CD4-positive, alpha-beta T cell (primary cell): ENCODE results near the gene VSTM2B. TPM values are rescaled to one million over a fixed set of nuclear protein-coding genes. Genes with fewer than 3 reads are reported as not detected.

ENCODE experiments used
- ATAC-seq: fragments of 200-7000 bp; cut with Tn5 transposase; one replicate; pipeline ENCODE4 v1.10.0; 2022; ENCODE audit warnings: mild to moderate bottlenecking; ENCODE audit not compliant: poor library complexity
- CTCF ChIA-PET: fragments of 350-600 bp; sonication (Branson Sonifier 250); formaldehyde crosslinking; loops from one replicate; lab custom pipeline; 2021; ENCODE audit warnings: antibody characterized with exemption, inconsistent platforms; lab: Charles Lee
- POLR2A ChIA-PET: fragments of 350-600 bp; sonication (Branson Sonifier 250); formaldehyde crosslinking; loops from one replicate; lab custom pipeline; 2021; ENCODE audit warnings: antibody characterized with exemption, inconsistent platforms; lab: Charles Lee
- DNase-seq, 14 experiments: peaks; one replicate each; pipeline ENCODE4 v3.0.0-alpha.2; 2013 to 2020; ENCODE audit warnings: mixed read lengths in 2 of 14
- H3K27ac ChIP-seq, 2 donors: one replicate each; pipeline versions ENCODE4 v1.5.1 to v1.7.0; 2013; ENCODE audit warnings: low read length in 2 of 2, low read depth in 1 of 2, mild to moderate bottlenecking in 1 of 2
- H3K27me3 ChIP-seq, 2 experiments: 1 replicate in 1 of 2; 2 replicates in 1 of 2; pipeline versions ENCODE4 v1.6.1 to v1.7.0; 2013; ENCODE audit warnings: low read length in 2 of 2, control low read depth in 1 of 2, mild to moderate bottlenecking in 1 of 2, moderate library complexity in 1 of 2; ENCODE audit not compliant: insufficient read depth in 2 of 2, control insufficient read depth in 1 of 2
- H3K36me3 ChIP-seq: one replicate; pipeline ENCODE4 v1.6.1; 2013; ENCODE audit warnings: low read length, control low read depth; ENCODE audit not compliant: insufficient read depth
- H3K4me1 ChIP-seq: one replicate; pipeline ENCODE4 v1.6.1; 2013; ENCODE audit warnings: low read length, control low read depth; ENCODE audit not compliant: insufficient read depth
- H3K4me3 ChIP-seq: one replicate; pipeline ENCODE4 v1.5.1; 2013; ENCODE audit warnings: mild to moderate bottlenecking, low read length, moderate library complexity
- H3K9me3 ChIP-seq, 2 experiments: 1 replicate in 1 of 2; 2 replicates in 1 of 2; pipeline versions ENCODE4 v1.6.1 to v1.7.0; 2013; ENCODE audit warnings: low read length in 2 of 2, mild to moderate bottlenecking in 2 of 2, control low read depth in 1 of 2, moderate library complexity in 1 of 2; ENCODE audit not compliant: control insufficient read depth in 1 of 2, insufficient read depth in 1 of 2
- H3K27ac Mint-ChIP-seq: one replicate; pipeline ENCODE4 v1.8.0; 2020; ENCODE audit warnings: mixed read lengths
- H3K27me3 Mint-ChIP-seq: one replicate; pipeline ENCODE4 v1.8.0; 2021; ENCODE audit warnings: mixed read lengths
- H3K36me3 Mint-ChIP-seq: one replicate; pipeline ENCODE4 v1.8.0; 2021; ENCODE audit warnings: low read depth, mixed read lengths
- H3K4me1 Mint-ChIP-seq: one replicate; pipeline ENCODE4 v1.8.0; 2021; ENCODE audit warnings: low read depth, mixed read lengths
- H3K4me3 Mint-ChIP-seq: one replicate; pipeline ENCODE4 v1.8.0; 2020; ENCODE audit warnings: mild to moderate bottlenecking, mixed read lengths
- H3K9me3 Mint-ChIP-seq: one replicate; pipeline ENCODE4 v1.8.0; 2020; ENCODE audit warnings: mixed read lengths
- intact Hi-C, 2 experiments: fragments of 100-400 bp; cut with DNase I in 1 of 2; cut with micrococcal nuclease in 1 of 2; formaldehyde crosslinking; loops; one replicate each; pipeline versions ENCODE4 v1.15.1 to v1.9.0; 2023 to 2025; cut with DNase I, micrococcal nuclease
- total RNA-seq, 174 experiments: library from RNA in 2 of 174; stranded (reverse) in 2 of 174; gene quantifications; one replicate each; pipeline ENCODE4 v1.2.3 and lab custom pipeline; 2021 to 2026
- TF ChIP-seq, protein P1 (sequence below): fragments of 200-600 bp; IDR thresholded peaks from one replicate; pipeline ENCODE4 v1.8.0; 2022; ENCODE audit warnings: antibody characterized with exemption, mild to moderate bottlenecking

Gene VSTM2B
- total RNA-seq, 2 experiments from 2014 or later: not detected

DNA sequence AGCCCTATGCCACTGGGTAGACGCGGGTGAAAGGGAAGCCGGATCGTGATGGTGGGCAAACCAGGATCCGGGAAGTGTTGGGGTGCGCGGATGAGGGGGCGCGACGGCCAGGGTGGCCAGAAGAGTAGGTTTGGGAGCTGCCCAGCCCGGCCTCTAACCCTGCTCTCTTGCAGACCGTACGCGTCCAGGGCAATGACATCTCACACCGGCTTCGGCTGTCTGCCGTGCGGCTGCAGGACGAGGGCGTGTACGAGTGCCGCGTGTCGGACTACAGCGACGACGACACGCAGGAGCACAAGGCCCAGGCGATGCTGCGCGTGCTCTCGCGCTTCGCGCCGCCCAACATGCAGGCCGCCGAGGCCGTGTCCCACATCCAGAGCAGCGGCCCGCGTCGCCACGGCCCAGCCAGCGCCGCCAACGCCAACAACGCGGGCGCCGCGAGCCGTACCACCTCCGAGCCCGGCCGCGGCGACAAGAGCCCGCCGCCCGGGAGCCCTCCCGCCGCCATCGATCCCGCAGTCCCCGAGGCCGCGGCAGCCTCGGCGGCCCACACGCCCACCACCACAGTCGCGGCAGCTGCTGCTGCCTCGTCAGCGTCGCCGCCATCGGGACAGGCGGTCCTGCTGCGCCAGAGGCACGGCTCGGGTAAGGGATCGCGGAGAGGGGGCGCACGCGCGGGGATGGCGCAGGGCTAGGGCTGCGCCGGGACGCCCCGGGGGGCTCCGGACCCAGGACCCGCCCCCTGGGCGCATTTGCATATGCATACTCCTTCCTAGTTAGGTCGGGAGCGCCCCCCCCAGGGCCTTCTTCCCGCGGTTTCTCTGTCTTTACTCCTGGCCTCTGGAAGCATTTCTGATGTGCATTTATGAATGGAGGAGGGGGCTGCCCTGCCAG is 4.1 kb downstream of the VSTM2B start:
- intact Hi-C loops: no loop called here
- Mint-ChIP-seq H3K9me3 (no peaks in the 10 kb centered on the region), H3K4me1 (peaks cover 19% of the 10 kb centered on the region), H3K27ac (no peak overlapping the region), H3K36me3 (no peaks in the 10 kb centered on the region), H3K27me3 (peaks cover 66% of the 10 kb centered on the region), H3K4me3 (peak overlapping the region; percentile 56)
- peaks cover 55 to 75% of the 10 kb centered on the region in 2 experiments for H3K27me3 ChIP-seq
- ATAC-seq: no peak
- TF ChIP-seq, protein P1, sequence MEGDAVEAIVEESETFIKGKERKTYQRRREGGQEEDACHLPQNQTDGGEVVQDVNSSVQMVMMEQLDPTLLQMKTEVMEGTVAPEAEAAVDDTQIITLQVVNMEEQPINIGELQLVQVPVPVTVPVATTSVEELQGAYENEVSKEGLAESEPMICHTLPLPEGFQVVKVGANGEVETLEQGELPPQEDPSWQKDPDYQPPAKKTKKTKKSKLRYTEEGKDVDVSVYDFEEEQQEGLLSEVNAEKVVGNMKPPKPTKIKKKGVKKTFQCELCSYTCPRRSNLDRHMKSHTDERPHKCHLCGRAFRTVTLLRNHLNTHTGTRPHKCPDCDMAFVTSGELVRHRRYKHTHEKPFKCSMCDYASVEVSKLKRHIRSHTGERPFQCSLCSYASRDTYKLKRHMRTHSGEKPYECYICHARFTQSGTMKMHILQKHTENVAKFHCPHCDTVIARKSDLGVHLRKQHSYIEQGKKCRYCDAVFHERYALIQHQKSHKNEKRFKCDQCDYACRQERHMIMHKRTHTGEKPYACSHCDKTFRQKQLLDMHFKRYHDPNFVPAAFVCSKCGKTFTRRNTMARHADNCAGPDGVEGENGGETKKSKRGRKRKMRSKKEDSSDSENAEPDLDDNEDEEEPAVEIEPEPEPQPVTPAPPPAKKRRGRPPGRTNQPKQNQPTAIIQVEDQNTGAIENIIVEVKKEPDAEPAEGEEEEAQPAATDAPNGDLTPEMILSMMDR: no peak
- H3K4me1 ChIP-seq: peaks cover 41% of the 10 kb centered on the region
- no peak overlapping the region for H3K4me3 ChIP-seq
- no peak for DNase-seq
- H3K9me3 ChIP-seq: peaks cover 0 to 31% of the 10 kb centered on the region in 2 experiments
- ChIA-PET CTCF (no interaction called here), POLR2A (no interaction called here)
- no peak overlapping the region for H3K27ac ChIP-seq
- no peaks in the 10 kb centered on the region for H3K36me3 ChIP-seq

DNA sequence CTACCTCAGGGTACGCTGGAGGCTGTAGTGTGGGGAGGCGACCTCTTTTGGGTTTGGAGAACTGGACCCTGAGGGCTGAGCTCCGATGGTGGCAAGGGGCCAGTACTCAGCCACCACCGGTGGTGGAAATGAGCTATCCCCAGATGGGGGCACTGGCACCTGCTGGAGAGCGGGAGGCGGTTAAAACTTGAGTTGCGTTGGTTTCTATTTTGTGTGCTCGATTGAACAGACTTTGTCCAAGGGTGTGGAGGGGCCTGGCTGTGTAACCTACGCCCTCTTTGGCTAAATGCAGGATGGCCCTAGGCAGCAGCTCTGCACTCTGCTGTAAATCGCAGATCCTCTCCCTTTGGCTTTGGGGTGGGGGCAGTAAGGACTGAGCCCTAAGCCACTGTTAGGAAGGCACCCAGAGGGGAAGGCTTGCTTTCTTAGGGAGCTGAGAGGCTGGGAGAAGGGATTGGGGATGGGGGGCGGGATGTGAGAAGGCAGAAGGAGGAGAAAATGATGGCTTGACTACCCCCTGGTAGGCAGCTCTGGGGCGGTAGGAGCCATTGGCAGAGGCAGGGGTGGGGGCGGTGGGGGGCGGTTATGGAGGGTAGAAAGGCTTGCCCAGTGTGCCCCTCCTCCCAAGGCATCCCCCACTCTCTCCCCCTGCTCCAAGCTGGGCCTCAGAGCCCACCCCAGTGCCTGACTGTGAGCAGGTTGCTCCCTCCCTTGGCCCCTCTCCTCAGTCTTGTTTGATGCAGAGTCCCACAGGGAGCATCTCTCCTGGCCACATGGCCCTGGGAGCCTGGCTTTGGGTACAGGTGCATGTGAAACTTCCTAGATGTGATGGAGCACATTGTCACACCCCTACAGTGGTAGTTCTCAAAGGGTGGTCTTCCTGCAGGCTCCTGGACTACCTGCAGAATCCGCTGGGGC is 5.0 kb downstream of the VSTM2B start:
- Histone ChIP-seq H3K36me3 (no peaks in the 10 kb centered on the region), H3K9me3 (peaks cover 0 to 31% of the 10 kb centered on the region in 2 experiments), H3K27me3 (peaks cover 50 to 74% of the 10 kb centered on the region in 2 experiments), H3K27ac (no peak overlapping the region), H3K4me1 (peaks cover 36% of the 10 kb centered on the region), H3K4me3 (no peak overlapping the region)
- ChIA-PET CTCF (no interaction called here), POLR2A (no interaction called here)
- ATAC-seq: no peak
- peaks cover 72% of the 10 kb centered on the region for H3K27me3 Mint-ChIP-seq
- H3K4me3 Mint-ChIP-seq: no peak overlapping the region
- no peaks in the 10 kb centered on the region for H3K36me3 Mint-ChIP-seq
- H3K27ac Mint-ChIP-seq: no peak overlapping the region
- TF ChIP-seq, protein P1: no peak
- peaks cover 19% of the 10 kb centered on the region for H3K4me1 Mint-ChIP-seq
- H3K9me3 Mint-ChIP-seq: no peaks in the 10 kb centered on the region
- DNase-seq: peak in 1 of 14 experiments; percentile 20
- intact Hi-C loops: no loop called here

DNA sequence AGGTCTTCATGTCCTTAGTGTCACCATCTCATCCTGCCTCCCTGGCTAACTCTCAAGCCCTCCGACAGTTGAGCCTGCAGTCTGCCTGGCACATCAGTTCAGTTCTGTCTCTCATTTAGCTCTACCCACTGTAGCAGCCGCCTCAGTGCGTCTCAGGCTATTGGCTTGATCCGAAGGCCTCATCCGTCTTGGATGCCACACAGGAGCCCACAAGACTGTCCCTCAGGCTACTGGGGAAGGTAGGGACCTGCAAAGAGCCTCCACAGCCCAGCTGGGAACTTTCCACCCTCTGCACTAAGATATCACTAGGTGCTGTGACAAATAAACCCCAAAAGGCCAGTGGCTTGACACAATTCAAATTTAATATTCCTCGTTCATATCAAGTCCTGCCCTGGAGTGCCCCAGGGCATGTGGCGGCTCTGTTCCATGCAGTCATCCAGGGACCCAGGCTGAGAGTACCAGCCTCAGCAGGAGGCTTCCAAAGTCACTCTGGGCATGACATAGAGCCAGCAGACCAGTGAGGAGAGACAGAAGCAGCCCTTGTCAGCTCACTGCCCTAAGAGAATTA is 5.7 kb downstream of the VSTM2B start:
- H3K4me3 Mint-ChIP-seq: no peak overlapping the region
- CTCF ChIA-PET: no interaction called here
- POLR2A ChIA-PET: no interaction called here

More for the DNA sequence above, 5.7 kb downstream of the VSTM2B start:
- Histone ChIP-seq H3K4me1 (peaks cover 31% of the 10 kb centered on the region), H3K27me3 (peaks cover 50 to 69% of the 10 kb centered on the region in 2 experiments), H3K27ac (no peak overlapping the region), H3K4me3 (no peak overlapping the region), H3K9me3 (peaks cover 0 to 31% of the 10 kb centered on the region in 2 experiments), H3K36me3 (no peaks in the 10 kb centered on the region)
- Mint-ChIP-seq H3K4me1 (peaks cover 19% of the 10 kb centered on the region), H3K27me3 (peaks cover 77% of the 10 kb centered on the region), H3K27ac (no peak overlapping the region), H3K9me3 (no peaks in the 10 kb centered on the region), H3K36me3 (no peaks in the 10 kb centered on the region)
- no peak for ATAC-seq
- no peak for DNase-seq
- TF ChIP-seq, protein P1: no peak
- intact Hi-C loops: no loop called here
